HG03378 (cell line): Measurements from ENCODE around the gene MYRFL.
"Not testable (repeated sequence)": the region's sequence is repeated elsewhere in the genome, so short reads cannot be mapped to it uniquely, and the experiment has no call there.

Experiments
- ATAC-seq: cut with Tn5 transposase; IDR thresholded peaks from one replicate; pipeline ENCODE4 v1.9.1; 2021; ENCODE audit warnings: mild to moderate bottlenecking, moderate library complexity; ENCODE audit not compliant: unreplicated experiment

Gene MYRFL

DNA sequence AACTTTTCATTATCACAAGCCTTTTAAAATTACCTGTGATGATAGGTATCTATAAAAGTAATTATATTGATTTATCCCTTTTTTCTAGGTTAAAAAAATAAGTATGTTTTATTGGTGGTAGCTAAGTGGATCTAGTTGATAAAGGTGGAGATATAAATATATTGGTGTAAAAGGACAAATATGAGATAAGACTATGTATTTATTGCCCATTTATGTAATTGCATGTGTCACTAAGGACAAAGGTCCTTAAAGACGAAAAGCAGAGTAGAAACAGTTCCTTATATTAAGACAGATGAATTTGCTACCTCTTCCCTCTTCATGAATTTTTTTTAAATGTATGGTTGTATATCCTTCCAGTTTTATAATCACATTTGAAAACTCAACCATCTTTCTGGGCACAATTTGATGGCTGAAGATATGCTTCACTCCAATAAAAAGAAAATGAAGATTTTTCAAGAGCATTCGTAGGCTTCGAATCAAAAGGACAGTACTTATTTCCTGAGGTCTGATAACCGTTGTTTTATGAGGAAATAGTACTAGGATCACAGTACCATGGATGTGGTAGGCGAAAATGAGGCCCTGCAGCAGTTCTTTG lies at the start of gene MYRFL:
MYRFL (plus strand) TSS at position 262 of the 595 bp plus-strand sequence; CDS start at position 553, 291 bp downstream.
- no peak for ATAC-seq

DNA sequence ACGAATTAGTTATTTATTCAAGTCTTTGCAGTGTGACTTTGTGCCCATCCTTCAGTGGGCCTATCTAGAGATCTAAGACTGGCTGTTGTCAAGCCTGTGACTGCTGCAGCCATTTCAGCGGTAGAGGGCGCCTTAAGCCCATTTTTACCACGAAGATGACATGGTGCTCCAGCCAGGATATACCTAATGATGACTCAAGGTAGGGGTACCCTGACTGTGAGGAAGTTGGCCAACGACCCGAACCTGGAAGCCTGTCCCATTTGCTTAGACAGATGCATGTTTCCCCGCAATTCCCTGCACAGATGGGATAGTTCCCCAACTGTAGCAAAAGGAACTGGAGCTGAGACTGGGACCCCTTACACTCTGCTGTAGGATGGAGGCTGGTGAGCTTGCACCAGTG lies 45.1 kb upstream of the MYRFL start:
- no peak for ATAC-seq

DNA sequence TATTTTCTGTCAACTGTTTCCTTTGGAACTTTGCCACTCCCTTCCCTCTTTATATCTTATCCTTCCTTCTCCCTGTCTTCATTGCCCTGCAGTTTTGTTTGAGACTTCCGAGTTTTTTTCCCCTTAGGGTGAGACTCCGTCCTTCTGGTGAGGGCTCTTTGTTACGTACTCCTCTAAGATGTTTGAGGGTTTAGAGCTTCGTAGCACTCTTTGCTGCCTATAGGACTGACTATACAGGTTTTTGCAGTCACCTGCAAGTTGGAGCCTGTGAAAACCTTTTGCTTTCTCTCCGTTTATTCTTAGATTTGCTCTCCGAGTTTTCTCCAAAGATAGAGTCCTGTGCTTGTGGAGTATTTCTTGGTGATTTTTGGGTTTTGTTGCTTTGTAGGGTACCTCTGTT lies 41.7 kb upstream of the MYRFL start:
- ATAC-seq = no peak

DNA sequence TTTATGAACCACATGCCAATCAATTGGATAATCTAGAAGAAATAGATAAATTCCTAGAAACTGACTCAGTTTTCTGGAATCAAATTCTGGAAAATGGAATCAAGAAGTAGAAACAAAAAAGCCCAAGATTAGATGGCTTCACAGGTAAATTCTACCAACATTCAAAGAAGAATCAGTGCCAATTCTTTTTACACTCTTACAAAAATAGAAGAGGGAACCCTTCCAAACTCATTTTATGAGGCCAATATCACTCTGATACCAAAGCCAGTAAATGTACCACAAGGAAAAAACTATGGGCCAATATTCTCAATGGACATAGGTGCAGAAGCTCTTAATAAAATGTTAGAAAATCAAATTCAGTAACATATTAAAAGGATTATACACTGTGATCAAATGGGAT lies 35.7 kb upstream of the MYRFL start:
- no peak for ATAC-seq

DNA sequence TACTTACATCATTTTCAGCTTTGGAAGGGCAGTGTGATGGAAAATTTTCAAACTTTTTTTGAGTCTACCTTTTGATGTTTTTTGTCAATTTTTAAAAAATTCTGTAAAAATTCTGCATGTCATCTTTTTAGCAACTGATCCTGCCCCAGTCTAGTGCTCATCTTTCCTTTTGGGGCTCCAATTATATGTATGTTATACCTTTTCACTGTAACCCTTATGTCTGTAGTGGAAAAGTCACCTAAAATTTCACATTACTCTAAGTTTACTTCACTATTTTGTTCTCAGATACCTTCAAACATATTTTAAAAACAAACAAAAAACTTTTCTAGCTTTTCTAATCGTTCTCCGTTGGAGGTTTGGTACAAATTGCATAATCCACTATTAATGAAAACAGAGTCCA lies 32.5 kb upstream of the MYRFL start:
- no peak for ATAC-seq

DNA sequence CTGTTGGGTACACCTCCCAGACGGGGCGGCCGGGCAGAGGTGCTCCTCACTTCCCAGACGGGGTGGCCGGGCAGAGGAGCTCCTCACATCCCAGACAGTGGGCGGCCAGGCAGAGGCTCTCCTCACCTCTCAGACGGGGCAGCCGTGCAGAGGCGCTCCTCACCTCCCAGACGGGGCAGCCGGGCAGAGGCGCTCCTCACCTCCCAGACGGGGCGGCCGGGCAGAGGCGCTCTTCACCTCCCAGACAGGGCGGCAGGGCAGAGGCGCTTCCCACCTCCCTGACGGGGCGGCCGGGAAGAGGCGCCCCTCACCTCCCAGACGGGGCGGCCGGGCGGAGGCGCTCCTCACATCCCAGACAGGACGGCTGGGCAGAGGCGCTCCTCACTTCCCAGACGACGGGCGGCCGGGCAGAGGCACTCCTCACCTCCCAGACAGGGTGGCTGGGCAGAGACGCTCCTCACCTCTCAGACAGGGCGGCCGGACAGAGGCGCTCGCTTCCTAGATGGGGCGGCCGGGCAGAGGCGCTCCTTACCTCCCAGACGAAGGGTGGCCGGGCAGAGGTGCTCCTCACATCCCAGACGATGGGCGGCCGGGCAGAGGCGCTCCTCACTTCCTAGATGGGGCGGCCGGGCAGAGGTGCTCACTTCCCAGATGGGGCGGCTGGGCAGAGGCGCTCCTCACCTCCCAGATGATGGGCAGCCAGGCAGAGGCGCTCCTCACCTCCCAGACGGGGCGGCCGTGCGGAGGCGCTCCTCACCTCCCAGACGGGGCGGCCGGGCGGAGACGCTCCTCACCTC lies 17.7 kb upstream of the MYRFL start:
- ATAC-seq = not testable (repeated sequence)

DNA sequence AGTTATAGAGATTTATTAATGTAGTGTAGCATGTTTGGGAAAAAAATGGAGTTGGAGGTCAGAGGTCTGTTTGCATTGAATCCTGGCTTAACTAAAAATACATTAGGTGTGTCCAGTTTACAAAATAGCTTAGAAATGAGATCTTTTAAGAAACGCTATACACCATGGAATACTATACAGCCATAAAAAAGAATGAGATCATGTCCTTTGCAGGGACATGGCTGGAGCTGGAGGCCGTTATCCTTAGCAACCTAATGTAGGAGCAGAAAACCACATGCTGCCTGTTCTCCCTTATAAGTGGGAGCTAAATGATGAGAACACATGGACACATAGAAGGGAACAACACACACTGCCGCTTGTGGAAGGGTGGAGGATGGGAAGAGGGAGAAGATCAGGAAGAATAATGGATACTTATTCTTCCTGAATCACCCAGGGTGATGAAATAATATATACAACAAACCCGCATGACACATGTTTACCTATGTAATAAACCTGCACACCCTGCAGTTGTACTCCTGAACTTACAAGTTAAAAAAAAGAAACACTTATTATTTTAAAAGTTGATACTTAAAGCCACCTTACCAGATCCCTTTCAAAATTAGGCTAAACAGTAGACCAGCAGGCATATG lies 14.0 kb upstream of the MYRFL start:
- no peak for ATAC-seq

DNA sequence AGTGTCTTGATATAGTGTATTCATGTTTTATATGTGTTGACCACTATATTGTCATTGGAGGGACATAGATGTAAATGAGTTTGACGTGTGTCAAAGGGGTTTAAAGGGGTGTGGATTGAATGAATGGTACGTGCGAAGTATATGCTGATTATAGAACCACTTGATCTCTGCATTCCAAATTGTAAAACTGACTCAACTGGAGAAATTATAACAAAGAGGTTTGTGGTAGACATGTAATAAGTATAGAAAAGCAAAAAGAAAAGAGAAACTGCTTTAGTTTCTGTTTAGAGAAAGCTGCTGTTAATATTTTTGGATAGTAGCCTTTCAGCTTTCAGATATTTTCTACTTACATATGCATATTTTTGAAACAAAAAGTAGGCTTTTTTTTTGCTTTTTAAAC lies 8.9 kb upstream of the MYRFL start:
- no peak for ATAC-seq

DNA sequence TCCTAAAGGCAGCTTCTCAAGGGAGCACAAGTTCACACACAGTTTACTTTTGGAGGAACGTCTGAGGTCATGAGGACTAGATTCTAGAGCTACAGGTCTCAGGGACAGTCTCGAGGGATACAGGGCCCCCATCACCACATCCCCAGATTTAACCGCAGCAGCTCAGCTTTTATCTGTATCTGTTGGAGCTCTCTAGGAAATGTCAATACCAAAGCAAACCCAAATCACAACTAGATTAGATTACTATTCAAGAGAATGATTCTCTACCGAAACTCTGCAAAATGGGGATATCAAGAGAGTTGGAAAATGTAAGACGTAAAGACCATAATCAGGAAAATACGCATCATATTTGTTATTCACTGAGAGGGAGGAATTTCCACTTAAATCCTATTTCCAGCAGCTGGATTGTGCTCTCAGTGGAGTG lies 4.0 kb upstream of the MYRFL start:
- no peak for ATAC-seq

DNA sequence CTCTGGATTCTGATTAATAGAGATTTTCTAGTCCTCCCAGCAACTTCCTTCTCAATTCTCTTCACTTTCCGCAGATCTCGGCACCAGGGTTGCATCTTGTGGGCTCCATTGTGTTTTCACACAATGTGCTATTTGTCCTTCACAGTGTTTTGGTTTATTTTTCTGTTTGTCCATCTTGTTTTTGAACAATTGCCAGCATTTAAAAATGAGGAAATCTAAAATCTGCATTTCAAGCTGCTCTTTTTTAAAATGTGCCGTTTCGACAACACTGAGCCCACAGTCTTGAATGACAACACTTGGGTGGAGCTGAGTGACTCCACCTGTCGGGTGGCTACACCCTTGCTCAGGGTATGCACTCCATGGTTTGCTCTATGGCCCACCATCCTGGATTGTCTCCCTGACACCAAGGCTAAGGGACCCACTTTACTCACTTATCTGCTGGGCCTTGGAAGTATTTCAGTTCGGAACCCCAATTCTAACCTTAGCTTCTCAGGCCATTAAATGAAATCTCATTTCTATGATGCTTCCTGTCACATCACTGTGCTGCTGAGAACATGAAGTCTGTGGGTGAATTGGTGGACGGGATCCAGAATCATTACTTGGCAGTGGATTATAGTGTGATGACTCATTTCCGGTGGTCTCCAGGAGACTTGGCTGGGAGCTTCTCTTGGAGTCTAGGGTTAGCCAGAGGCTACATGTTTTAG lies 3.4 kb upstream of the MYRFL start:
- ATAC-seq = no peak

DNA sequence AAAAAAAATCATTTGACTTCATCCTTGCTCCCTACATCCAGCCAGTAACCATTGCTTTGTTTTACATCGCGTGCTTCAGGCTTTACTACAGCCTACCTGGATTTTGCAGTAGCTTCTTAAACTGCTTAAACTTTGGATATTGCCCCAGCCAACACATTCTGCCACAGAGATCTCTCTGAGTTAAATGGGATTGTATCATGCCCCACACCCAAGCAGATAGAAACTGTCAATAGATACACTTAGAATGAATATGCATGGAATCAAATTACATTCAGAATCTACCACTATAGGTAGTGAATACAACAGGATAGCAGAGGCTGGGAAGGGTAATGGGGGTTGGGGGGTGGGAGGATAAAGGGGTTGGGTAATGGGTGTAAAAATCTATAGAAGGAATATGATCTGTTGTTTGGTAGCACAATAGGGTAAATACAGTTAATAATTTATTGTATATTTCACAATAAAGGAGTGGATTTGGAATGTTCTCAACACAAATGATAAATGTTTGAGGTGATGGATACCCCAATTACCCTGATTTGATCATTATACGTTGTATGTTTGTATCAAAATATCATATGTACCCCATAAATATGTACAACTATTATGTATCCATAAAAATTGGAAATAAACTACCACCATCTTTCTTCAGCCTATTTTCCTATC lies 2.7 kb upstream of the MYRFL start:
- no peak for ATAC-seq

DNA sequence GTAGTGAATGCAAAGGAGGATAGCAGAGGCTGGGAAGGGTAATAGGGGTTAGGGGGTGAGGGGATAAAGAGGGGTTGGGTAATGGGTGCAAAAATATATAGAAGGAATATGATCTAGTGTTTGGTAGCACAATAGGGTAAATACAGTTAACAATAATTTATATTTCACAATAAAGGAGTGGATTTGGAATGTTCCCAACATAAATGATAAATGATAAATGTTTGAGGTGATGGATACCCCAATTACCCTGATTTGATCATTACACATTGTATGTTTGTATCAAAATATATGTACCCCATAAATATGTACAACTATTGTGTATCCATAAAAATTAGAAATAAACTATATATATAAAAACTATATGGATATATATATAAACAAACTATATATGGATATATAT lies 999 bp upstream of the MYRFL start:
- no peak for ATAC-seq

DNA sequence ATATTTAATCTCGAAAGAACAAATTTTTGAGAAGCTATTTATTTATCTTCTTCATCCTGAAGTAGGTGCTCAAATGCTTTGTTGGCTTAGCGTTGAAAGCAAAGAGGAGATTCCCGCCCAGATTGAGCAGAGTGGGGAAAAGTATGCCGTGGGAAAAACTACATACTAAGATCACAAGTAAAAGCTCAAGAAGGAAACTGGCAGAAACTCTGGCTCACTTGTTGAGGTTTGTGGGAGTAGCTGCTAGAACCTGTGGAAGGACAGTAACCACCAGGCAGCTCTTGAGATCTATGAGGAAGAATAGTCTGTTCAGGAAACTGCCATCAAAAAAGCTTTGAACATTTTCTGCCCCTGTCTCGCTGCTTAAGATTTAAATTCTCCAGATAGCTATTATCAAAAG lies 3.9 kb downstream of the MYRFL start:
- ATAC-seq = no peak

DNA sequence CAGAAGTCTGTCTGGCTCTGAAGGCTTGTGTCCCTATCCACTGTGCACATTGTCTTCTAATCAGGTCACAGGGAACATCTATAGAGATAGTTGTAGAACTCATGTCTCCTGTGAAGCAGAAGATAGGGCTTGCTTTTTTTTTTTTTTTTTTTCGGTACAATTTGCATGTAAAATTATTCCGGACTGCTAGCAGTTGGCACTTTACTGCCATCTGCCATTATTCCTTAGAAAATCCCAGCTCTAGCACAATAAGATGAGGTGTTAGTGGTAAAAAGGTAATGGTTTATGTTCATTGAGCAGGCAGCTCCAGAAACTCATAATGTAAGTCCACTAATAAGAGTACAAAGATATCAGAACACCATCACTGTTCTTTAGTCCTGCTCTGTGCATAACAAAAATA lies 8.7 kb downstream of the MYRFL start:
- ATAC-seq = no peak

DNA sequence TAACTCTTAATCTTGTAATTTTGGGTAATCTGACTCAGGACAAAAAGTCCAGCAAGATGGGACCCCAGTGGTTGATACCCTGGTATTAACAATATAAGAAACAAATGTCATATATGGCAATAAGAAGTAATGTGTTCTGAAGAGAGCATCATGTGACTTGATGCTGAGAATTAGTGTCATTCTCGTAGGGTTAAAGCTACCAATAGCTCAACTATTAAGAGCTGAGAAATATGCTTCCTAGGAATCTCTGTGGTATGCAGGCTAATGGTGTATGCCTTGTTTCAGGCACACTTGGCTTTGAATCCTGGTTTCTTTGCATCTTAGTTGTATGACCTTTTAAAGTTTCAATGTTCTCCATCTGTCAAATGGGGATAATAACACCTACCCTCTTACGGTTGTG lies 9.1 kb downstream of the MYRFL start:
- no peak for ATAC-seq

DNA sequence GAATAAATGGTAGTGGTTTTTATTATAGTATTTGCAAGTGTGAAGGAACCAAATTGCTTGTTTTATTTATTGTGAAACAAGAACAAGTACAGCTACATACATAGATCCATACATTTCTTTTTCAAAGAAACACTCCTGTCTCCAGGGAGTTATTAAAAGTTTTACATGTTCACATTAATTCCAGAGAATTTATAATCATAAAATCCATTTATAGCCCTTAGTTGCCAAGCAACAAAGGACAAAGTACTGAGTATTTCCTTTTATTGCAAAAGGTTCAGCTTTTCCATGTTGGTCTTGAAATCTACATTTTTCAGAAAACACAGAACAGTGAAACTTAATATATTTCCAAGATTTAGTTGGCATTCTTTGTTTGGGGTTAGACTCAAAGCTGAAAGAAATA lies 9.5 kb downstream of the MYRFL start:
- no peak for ATAC-seq

DNA sequence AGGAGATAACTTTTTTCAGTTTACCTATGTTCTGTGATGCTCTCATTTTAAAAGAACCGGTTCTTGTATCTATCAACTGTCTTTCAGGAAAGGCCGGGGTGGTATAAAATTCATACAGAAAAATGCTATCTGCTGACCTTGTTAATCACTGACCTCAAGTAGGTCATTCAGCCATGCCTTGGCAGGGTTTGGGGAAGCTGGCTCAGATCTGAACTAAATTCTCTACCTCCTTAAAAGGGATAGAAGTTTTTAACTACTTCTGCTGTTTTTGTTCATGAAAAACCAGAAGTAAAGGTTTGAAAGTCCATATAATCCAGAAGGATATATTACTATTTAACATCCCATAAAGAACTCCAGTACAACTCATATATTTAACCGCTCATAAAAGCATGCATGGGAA lies 10.1 kb downstream of the MYRFL start:
- ATAC-seq = no peak

DNA sequence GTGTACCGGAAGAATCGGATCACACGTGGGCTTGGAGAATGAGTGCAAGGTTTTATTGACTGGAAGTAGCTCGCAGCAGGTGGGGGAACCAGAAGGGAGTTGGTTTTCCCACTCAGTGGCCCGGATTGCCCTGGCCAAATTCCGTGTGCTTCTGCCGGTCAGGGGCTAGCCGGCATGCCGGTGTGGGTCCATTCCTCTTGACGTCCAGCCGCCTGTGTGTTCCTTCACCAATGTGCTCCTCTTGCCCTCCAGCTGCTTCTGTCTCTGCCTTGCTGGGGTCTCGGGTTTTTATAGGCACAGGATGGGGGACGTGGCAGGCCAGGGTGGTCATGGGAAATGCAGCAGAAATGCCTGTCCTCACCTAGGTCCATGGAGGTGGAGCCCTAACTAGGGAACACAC lies 11.0 kb downstream of the MYRFL start:
- no peak for ATAC-seq

DNA sequence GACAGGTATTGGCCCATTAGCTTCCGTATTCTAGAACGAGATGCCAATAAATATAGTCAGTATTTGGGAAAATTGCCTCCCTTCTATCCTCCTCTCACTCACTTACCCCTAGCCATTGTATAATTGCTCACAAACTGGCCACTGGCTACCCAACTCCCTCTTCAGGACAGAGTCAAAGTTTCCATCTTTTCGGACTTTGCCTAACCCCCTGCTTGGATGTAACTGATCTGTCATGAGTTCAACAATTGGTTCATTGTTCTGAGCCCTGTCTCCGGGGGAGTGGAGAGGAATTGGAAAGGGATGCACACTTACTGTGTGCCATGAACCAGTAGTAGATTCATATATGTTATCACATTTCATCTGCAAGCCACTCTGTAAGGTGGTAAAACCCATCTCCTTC lies 12.2 kb downstream of the MYRFL start:
- ATAC-seq = no peak

DNA sequence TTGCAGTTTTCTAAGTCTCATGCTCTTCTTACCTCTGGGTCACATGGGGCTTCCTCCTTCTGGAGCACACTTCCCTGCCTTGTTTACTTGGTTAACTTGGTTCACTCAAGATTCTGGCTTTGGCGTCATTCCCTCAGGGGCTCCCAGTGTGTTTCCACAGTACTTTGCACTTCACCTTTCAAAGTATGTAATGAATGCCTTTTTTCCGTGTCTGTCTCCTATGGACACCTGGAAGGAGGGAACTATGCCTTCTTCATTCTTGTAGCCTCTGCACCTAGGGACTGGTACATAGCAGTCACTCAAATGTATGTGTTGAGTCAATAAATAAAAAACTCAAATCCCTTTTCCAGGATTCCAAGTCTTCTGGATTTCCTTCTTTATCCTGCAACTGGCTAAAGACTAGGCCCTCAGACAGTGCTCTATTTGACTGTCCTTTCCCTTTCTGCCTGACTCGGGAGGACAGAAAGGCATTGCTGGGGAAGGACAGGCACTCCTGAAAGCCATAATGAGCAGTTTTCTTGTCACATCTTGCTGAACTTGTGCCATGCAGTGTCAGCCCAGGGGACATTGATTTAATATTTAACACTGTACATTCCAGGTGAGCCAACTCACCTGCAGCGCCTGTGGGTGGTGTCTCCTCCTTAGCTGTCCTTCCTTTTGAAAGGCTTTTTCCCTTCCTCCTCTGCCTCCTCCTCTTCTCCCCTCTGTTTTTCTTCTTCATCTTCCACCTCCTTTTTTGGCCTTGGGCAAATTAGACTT lies 12.8 kb downstream of the MYRFL start:
- no peak for ATAC-seq
